Measurements from ENCODE around the gene JPT1.

Gene JPT1

DNA sequence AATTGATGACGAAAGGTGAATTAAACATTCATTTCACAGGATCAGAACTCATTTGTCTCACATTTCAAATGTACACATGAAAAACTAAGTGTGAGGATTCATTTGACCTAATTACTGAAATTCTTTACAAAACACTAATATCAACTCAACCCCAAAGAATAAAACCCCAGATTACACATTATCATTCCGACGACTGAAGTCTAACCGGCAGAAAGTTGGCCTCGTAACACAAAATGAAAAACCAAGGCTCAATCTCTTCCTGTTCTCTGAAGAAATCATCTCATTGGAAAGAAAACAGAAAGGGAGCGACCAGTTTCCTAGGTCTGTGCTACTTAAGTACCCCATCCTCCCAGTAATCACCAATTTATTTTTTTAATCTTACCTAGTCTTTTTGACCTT, 1.8 kb downstream of the JPT1 start:
- CTCF ChIA-PET: interaction anchor here (1.0 kb wide), 1 partner anchor 38 kb away, joined by 5 read pairs; no protein-coding TSS in a partner anchor
- TF ChIP-seq, protein P1, sequence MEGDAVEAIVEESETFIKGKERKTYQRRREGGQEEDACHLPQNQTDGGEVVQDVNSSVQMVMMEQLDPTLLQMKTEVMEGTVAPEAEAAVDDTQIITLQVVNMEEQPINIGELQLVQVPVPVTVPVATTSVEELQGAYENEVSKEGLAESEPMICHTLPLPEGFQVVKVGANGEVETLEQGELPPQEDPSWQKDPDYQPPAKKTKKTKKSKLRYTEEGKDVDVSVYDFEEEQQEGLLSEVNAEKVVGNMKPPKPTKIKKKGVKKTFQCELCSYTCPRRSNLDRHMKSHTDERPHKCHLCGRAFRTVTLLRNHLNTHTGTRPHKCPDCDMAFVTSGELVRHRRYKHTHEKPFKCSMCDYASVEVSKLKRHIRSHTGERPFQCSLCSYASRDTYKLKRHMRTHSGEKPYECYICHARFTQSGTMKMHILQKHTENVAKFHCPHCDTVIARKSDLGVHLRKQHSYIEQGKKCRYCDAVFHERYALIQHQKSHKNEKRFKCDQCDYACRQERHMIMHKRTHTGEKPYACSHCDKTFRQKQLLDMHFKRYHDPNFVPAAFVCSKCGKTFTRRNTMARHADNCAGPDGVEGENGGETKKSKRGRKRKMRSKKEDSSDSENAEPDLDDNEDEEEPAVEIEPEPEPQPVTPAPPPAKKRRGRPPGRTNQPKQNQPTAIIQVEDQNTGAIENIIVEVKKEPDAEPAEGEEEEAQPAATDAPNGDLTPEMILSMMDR (IDR thresholded peaks at IDR 0.05; ENCODE audit: insufficient read depth, low read length, missing control alignments): no peak
- DNase-seq (ENCODE audit: low read depth, low spot score): no peak
- peak overlapping the region; percentile 91 for H3K4me3 ChIP-seq (ENCODE audit: low read depth, low read length)
- POLR2A ChIA-PET: interaction anchor here (0.6 kb wide), 1 partner anchor 8 kb away, joined by 3 read pairs; no protein-coding TSS in a partner anchor

DNA sequence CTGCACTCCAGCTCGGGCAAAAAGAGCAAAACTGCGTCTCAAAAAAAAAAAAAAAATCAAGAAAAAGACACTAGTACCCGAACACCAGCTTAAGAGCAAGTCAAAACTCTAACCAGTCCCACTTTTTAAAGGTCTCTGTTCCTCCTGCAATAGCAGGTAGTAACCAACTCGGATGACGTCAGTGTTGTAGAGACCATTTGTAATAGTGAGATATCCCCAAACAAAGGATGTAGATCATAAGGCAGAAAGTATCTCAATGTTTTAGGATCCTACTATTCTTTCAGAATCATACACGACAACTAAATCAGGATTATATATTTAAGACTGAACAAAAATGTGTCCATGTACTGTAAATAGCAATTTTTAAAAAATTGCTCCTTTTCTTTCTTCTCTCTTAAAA, 2.4 kb downstream of the JPT1 start:
- CTCF ChIA-PET: interaction anchor here (1.0 to 5.0 kb wide), 2 partner anchors 21 to 38 kb away, joined by 4 to 37 read pairs; partner anchors contain the start of gene NT5C
- TF ChIP-seq, protein P1 (IDR thresholded peaks at IDR 0.05; ENCODE audit: insufficient read depth, low read length, missing control alignments): no peak
- no peak overlapping the region; the same call in 1 of the 2 replicates for H3K4me3 ChIP-seq (ENCODE audit: low read depth, low read length)
- POLR2A ChIA-PET: no interaction called here
- no peak for DNase-seq (ENCODE audit: low read depth, low spot score)

DNA sequence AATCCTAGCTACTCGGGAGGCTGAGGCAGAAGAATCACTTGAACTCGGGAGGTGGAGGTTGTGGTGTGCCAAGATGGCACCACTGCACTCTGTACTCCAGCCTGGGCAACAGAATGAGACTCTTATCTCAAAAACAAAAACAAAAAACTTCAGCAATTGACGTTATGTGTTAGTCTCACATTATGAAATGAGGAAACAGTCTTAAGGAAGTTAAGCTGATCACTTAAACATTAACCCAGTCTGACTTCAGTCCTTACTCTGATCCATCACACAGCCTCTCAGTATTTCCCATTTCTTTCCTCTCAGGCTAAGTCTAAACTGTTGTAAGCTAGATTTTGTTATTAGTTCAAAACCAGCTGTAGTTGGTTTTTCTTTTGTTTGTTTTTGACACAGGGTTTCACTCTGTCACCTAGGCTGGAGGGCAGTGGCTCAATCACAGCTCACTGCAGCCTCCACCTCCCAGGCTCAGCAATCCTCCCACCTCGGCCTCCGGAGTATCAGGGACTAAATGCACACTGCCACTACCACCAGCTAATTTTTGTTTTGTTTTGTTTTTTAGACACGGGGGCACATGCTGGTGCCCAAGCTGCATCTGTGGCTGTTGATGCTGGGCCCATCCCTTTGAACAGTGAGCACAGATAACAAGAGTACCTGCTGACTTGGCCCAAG, 6.3 kb downstream of the JPT1 start:
- ChIA-PET CTCF (interaction anchor here (0.8 to 5.0 kb wide), 7 partner anchors 9 to 123 kb away, joined by 3 to 37 read pairs (median 5); partner anchors contain the start of genes MIF4GD and NT5C), POLR2A (no interaction called here)

DNA sequence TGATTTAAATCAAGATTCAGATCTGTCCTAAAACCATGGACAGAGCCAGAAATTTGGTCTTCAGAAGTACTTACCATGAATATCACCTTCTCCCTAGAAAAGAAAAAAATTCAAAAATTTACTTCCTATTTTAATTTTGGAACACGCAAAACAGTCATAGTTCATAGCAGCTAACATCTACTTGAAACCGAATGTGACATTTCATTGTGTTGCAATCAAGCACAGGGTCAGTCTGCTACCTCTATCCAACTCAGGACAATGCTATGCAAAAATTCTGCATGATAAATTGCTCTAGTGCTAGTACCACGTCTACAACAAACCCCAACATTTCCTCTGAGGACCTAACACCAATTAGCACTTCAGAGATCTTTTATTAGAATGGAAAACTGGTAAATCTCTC, 7.7 kb downstream of the JPT1 start:
- POLR2A ChIA-PET: no interaction called here
- no peak for DNase-seq (ENCODE audit: low read depth, low spot score)
- CTCF ChIA-PET: interaction anchor here (1.2 to 4.0 kb wide), 3 partner anchors 16 to 34 kb away, joined by 4 to 26 read pairs (median 11); partner anchors contain the start of gene NT5C
- no peak overlapping the region for H3K4me3 ChIP-seq (ENCODE audit: low read depth, low read length)
- TF ChIP-seq, protein P1 (IDR thresholded peaks at IDR 0.05; ENCODE audit: insufficient read depth, low read length, missing control alignments): no peak

More for the DNA sequence above, 6.3 kb downstream of the JPT1 start:
- H3K4me3 ChIP-seq (ENCODE audit: low read depth, low read length): no peak overlapping the region
- no peak for DNase-seq (ENCODE audit: low read depth, low spot score)
- TF ChIP-seq, protein P1 (IDR thresholded peaks at IDR 0.05; ENCODE audit: insufficient read depth, low read length, missing control alignments): no peak

DNA sequence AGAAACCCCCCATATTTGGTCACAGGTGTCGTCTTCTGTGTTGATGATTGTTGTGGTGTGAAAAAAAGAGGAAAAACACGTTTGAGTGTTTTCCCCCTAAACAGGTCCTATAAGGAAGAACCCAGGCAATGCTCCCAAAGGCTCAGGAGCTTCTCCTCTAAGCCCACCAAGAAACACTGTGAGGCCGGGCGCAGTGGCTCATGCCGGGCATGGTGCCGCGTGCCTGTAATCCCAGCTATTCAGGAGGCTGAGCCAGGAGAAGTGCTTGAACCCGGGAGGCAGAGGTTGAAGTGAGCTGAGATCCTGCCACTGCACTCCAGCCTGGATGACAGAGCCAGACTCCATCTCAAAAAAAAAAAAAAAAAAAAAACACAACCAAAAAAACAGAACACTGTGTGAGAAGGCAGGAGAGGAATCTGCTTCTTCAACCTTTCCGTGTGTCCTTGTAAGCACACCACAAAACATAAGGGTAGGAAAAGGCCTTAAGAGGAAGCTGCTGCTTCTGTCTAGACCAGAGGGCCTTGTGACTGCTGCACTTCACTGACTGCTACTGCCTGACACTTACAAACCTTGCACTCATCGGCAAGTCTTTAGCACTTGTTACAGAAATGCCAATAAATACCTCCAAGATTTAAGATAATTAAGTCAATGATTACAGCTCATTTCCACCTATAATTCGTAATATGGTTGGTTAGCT, 9.3 kb downstream of the JPT1 start:
- POLR2A ChIA-PET: interaction anchor here (0.9 kb wide), 1 partner anchor 8 kb away, joined by 3 read pairs; no protein-coding TSS in a partner anchor
- TF ChIP-seq, protein P1 (IDR thresholded peaks at IDR 0.05; ENCODE audit: insufficient read depth, low read length, missing control alignments): no peak
- CTCF ChIA-PET: interaction anchor here (0.8 to 4.0 kb wide), 11 partner anchors 8 to 268 kb away, joined by 3 to 26 read pairs (median 5); partner anchors contain the start of genes MIF4GD and NT5C
- DNase-seq (ENCODE audit: low read depth, low spot score): no peak
- H3K4me3 ChIP-seq (ENCODE audit: low read depth, low read length): no peak overlapping the region

Measured in AG04449 (cell line).